ENCODE data around the gene DNAJC13.

DNAJC13 gene

DNA sequence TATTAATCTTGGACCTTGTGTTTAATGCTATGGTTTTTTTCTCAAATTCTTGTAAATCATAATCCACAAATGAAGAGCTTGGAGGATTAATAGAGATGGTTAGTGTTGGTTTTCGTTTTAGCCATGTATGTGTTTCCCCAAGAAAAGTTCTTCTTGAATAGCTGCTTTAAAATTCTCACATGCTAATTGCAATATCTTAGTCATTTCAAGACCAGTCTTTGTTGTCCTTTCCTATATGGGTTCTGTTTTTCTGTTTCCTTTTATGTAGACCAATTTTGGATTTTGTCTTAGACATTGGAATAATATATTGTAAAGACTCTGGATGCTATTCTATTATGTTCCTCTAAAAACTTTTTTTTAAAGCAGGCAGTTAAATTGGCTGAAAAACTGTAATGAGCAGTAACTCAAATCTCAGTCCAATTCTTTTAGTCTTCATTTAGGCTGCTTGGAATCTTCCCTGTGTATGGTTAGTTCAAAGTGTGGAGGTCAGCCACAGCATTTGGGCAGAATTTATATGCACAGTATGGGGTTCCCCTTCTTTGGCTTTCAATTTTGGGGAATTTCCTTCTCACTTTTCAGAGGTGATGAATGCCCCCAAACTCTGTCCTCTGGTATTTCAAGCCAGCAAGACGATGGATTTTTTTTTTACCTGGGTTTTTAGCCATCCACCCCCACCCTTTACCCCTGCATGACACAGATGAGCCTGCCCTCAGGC, 39.1 kb upstream of the DNAJC13 start:
- no peak for ATAC-seq
- TF ChIP-seq TCF4 (CRISPR knock-in tag; IDR thresholded peaks at IDR 0.05; ENCODE audit: borderline replicate concordance) = no peak
- TF ChIP-seq ZNF565 (CRISPR knock-in tag; conservative IDR thresholded peaks at IDR 0.05; ENCODE audit: low read depth) = no peak

DNA sequence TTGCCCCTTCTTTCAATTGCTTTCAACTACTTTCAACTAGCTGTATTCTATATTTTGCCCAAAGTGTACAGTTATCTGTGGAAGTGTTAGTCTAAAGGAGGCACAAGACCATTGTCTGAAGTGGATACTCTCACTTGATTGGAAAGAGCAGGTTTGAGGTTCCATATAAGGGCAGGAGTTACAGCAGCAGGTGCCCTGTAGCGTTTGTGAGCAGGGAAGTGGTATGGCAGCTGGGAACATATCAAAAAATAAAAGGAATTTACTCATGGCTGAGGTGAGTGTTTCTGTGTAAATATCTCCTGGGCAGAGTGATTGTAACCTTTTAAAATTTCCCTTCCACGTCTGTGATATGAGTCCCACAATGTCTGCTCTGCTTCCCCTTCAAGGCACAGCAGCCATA, 38.5 kb upstream of the DNAJC13 start:
- TF ChIP-seq CSDC2 (CRISPR knock-in tag; IDR thresholded peaks at IDR 0.05) = no peak
- no peak for TF ChIP-seq ARNTL (CRISPR knock-in tag; IDR thresholded peaks at IDR 0.05; ENCODE audit: borderline replicate concordance, low read depth)
- TF ChIP-seq, protein P1, sequence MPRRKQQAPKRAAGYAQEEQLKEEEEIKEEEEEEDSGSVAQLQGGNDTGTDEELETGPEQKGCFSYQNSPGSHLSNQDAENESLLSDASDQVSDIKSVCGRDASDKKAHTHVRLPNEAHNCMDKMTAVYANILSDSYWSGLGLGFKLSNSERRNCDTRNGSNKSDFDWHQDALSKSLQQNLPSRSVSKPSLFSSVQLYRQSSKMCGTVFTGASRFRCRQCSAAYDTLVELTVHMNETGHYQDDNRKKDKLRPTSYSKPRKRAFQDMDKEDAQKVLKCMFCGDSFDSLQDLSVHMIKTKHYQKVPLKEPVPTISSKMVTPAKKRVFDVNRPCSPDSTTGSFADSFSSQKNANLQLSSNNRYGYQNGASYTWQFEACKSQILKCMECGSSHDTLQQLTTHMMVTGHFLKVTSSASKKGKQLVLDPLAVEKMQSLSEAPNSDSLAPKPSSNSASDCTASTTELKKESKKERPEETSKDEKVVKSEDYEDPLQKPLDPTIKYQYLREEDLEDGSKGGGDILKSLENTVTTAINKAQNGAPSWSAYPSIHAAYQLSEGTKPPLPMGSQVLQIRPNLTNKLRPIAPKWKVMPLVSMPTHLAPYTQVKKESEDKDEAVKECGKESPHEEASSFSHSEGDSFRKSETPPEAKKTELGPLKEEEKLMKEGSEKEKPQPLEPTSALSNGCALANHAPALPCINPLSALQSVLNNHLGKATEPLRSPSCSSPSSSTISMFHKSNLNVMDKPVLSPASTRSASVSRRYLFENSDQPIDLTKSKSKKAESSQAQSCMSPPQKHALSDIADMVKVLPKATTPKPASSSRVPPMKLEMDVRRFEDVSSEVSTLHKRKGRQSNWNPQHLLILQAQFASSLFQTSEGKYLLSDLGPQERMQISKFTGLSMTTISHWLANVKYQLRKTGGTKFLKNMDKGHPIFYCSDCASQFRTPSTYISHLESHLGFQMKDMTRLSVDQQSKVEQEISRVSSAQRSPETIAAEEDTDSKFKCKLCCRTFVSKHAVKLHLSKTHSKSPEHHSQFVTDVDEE (CRISPR knock-in tag; IDR thresholded peaks at IDR 0.05) = no peak
- no peak for TF ChIP-seq ZFP30 (CRISPR knock-in tag; IDR thresholded peaks at IDR 0.05)
- TF ChIP-seq GLIS3 (CRISPR knock-in tag; IDR thresholded peaks at IDR 0.05) = no peak
- TF ChIP-seq ESRRG (CRISPR knock-in tag; IDR thresholded peaks at IDR 0.05) = no peak
- TF ChIP-seq, protein P2, sequence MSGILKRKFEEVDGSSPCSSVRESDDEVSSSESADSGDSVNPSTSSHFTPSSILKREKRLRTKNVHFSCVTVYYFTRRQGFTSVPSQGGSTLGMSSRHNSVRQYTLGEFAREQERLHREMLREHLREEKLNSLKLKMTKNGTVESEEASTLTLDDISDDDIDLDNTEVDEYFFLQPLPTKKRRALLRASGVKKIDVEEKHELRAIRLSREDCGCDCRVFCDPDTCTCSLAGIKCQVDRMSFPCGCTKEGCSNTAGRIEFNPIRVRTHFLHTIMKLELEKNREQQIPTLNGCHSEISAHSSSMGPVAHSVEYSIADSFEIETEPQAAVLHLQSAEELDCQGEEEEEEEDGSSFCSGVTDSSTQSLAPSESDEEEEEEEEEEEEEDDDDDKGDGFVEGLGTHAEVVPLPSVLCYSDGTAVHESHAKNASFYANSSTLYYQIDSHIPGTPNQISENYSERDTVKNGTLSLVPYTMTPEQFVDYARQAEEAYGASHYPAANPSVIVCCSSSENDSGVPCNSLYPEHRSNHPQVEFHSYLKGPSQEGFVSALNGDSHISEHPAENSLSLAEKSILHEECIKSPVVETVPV (CRISPR knock-in tag; IDR thresholded peaks at IDR 0.05) = no peak
- ATAC-seq = no peak

DNA sequence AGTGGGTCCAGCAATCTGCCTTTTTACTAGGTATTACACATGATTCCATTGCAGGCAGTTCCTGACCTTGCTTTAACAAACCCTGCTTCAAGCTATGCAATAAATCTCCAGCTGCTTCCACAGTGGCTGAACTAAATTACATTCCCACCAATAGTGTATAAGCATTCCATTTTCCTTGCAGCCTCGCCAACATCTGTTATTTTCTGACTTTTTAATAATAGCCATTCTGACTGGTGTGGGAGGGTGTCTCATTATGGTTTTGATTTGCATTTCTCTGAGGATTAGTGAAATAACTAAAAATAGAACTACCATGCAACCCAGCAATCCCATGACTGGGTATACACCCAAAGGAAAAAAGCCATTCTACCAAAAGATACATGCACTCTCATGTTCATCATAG, 36.4 kb upstream of the DNAJC13 start:
- ATAC-seq = no peak
- TF ChIP-seq OSR1 (CRISPR knock-in tag; IDR thresholded peaks at IDR 0.05) (no peak), ZFP30 (CRISPR knock-in tag; IDR thresholded peaks at IDR 0.05) (no peak), ESRRG (CRISPR knock-in tag; IDR thresholded peaks at IDR 0.05) (no peak), CSDC2 (CRISPR knock-in tag; IDR thresholded peaks at IDR 0.05) (no peak), PPARA (CRISPR knock-in tag; IDR thresholded peaks at IDR 0.05; ENCODE audit: borderline replicate concordance) (no peak), ISL1 (CRISPR knock-in tag; IDR thresholded peaks at IDR 0.05) (no peak), TCF4 (CRISPR knock-in tag; IDR thresholded peaks at IDR 0.05; ENCODE audit: borderline replicate concordance) (no peak), ZNF565 (CRISPR knock-in tag; conservative IDR thresholded peaks at IDR 0.05; ENCODE audit: low read depth) (no peak), TOX (CRISPR knock-in tag; IDR thresholded peaks at IDR 0.05; ENCODE audit: borderline replicate concordance) (no peak), ZNF8 (CRISPR knock-in tag; IDR thresholded peaks at IDR 0.05) (no peak), ZFP3 (CRISPR knock-in tag; IDR thresholded peaks at IDR 0.05) (no peak), ZNF70 (CRISPR knock-in tag; IDR thresholded peaks at IDR 0.05) (no peak), ARNTL (CRISPR knock-in tag; IDR thresholded peaks at IDR 0.05; ENCODE audit: borderline replicate concordance, low read depth) (no peak), GLIS3 (CRISPR knock-in tag; IDR thresholded peaks at IDR 0.05) (no peak)
- TF ChIP-seq, protein P1 (CRISPR knock-in tag; IDR thresholded peaks at IDR 0.05) = no peak
- TF ChIP-seq, protein P2 (CRISPR knock-in tag; IDR thresholded peaks at IDR 0.05) = no peak
- TF ChIP-seq, protein P3, sequence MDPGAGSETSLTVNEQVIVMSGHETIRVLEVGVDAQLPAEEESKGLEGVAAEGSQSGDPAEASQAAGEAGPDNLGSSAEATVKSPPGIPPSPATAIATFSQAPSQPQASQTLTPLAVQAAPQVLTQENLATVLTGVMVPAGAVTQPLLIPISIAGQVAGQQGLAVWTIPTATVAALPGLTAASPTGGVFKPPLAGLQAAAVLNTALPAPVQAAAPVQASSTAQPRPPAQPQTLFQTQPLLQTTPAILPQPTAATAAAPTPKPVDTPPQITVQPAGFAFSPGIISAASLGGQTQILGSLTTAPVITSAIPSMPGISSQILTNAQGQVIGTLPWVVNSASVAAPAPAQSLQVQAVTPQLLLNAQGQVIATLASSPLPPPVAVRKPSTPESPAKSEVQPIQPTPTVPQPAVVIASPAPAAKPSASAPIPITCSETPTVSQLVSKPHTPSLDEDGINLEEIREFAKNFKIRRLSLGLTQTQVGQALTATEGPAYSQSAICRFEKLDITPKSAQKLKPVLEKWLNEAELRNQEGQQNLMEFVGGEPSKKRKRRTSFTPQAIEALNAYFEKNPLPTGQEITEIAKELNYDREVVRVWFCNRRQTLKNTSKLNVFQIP (CRISPR knock-in tag; IDR thresholded peaks at IDR 0.05; ENCODE audit: borderline replicate concordance, low read depth) = no peak
- TF ChIP-seq, protein P4, sequence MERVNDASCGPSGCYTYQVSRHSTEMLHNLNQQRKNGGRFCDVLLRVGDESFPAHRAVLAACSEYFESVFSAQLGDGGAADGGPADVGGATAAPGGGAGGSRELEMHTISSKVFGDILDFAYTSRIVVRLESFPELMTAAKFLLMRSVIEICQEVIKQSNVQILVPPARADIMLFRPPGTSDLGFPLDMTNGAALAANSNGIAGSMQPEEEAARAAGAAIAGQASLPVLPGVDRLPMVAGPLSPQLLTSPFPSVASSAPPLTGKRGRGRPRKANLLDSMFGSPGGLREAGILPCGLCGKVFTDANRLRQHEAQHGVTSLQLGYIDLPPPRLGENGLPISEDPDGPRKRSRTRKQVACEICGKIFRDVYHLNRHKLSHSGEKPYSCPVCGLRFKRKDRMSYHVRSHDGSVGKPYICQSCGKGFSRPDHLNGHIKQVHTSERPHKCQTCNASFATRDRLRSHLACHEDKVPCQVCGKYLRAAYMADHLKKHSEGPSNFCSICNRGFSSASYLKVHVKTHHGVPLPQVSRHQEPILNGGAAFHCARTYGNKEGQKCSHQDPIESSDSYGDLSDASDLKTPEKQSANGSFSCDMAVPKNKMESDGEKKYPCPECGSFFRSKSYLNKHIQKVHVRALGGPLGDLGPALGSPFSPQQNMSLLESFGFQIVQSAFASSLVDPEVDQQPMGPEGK (CRISPR knock-in tag; IDR thresholded peaks at IDR 0.05; ENCODE audit: borderline replicate concordance) = no peak
- TF ChIP-seq, protein P5, sequence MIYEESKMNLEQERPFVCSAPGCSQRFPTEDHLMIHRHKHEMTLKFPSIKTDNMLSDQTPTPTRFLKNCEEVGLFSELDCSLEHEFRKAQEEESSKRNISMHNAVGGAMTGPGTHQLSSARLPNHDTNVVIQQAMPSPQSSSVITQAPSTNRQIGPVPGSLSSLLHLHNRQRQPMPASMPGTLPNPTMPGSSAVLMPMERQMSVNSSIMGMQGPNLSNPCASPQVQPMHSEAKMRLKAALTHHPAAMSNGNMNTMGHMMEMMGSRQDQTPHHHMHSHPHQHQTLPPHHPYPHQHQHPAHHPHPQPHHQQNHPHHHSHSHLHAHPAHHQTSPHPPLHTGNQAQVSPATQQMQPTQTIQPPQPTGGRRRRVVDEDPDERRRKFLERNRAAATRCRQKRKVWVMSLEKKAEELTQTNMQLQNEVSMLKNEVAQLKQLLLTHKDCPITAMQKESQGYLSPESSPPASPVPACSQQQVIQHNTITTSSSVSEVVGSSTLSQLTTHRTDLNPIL (CRISPR knock-in tag; IDR thresholded peaks at IDR 0.05; ENCODE audit: low read depth) = no peak
